Activated CD8-positive, alpha-beta T cell treated with anti-CD3 and anti-CD28 coated beads for 36 hours (primary cell): ENCODE measurements around the gene TTC33. TPM values are rescaled to one million over a fixed set of nuclear protein-coding genes. Genes with fewer than 3 reads are reported as not detected.
A peak's percentile ranks its signal among the peaks of the same experiment; 100 is the strongest.
"Not testable (repeated sequence)": the region's sequence is repeated elsewhere in the genome, so short reads cannot be mapped to it uniquely, and the experiment has no call there.

Source experiments
- ATAC-seq: fragments of 200-7000 bp; cut with Tn5 transposase; one replicate; pipeline ENCODE4 v1.10.0; 2021; ENCODE audit warnings: mild to moderate bottlenecking, moderate library complexity
- CTCF ChIA-PET: fragments of 350-600 bp; sonication (Branson Sonifier 250); formaldehyde crosslinking; loops from one replicate; lab custom pipeline; 2021; ENCODE audit warnings: antibody characterized with exemption; lab: Charles Lee
- POLR2A ChIA-PET: fragments of 350-600 bp; sonication (Branson Sonifier 250); formaldehyde crosslinking; loops from one replicate; lab custom pipeline; 2021; ENCODE audit warnings: antibody characterized with exemption; lab: Charles Lee
- DNase-seq: peaks from one replicate; pipeline ENCODE4 v3.0.0-alpha.2; 2020
- H3K27ac Mint-ChIP-seq: one replicate; pipeline ENCODE4 v1.8.0; 2021; ENCODE audit warnings: mild to moderate bottlenecking, mixed read lengths
- H3K27me3 Mint-ChIP-seq: one replicate; pipeline ENCODE4 v1.8.0; 2021; ENCODE audit warnings: mixed read lengths
- H3K36me3 Mint-ChIP-seq: one replicate; pipeline ENCODE4 v1.8.0; 2021; ENCODE audit warnings: low read depth, mixed read lengths
- H3K4me1 Mint-ChIP-seq: one replicate; pipeline ENCODE4 v1.8.0; 2021; ENCODE audit warnings: low read depth, mixed read lengths
- H3K4me3 Mint-ChIP-seq: one replicate; pipeline ENCODE4 v1.8.0; 2021; ENCODE audit warnings: mild to moderate bottlenecking, moderate library complexity, mixed read lengths
- H3K9me3 Mint-ChIP-seq: one replicate; pipeline ENCODE4 v1.8.0; 2021; ENCODE audit warnings: mixed read lengths
- CTCF ChIP-seq: fragments of 200-600 bp; IDR thresholded peaks from one replicate; pipeline ENCODE4 v1.8.0; 2022; ENCODE audit warnings: antibody characterized with exemption, mild to moderate bottlenecking
- intact Hi-C: fragments of 100-400 bp; cut with micrococcal nuclease; formaldehyde crosslinking; loops from one replicate; pipeline ENCODE4 v1.10.0; 2022
- total RNA-seq, 2 experiments: library from RNA; stranded (reverse); gene quantifications; one replicate each; pipeline ENCODE4 v1.2.3, GENCODE V29; 2021

TTC33 gene
- total RNA-seq, 2 experiments from 2014 or later, result 21.4 to 21.5 TPM

GRCh38 chr5:40791715-40792139 lies 36.0 kb upstream of the TTC33 start:
- Mint-ChIP-seq H3K27me3 (no peaks in the 10 kb centered on the region), H3K27ac (no peak overlapping the region), H3K4me3 (no peak overlapping the region), H3K9me3 (peaks cover 10% of the 10 kb centered on the region), H3K36me3 (peaks cover 49% of the 10 kb centered on the region), H3K4me1 (peaks cover 68% of the 10 kb centered on the region)
- TF ChIP-seq CTCF, result no peak
- ChIA-PET CTCF (no interaction called here), POLR2A (interaction anchor here (1.0 kb wide), 1 partner anchor 38 kb away, joined by 4 read pairs; no protein-coding TSS in a partner anchor)
- intact Hi-C loops, result no loop called here
- ATAC-seq (no peak), DNase-seq (no peak)

- peak; percentile 24 for ATAC-seq
- no peak for TF ChIP-seq CTCF
- intact Hi-C loops, result no loop called here
- Mint-ChIP-seq H3K27ac (peak overlapping the region; percentile 3), H3K36me3 (peaks cover 51% of the 10 kb centered on the region), H3K9me3 (peaks cover 11% of the 10 kb centered on the region), H3K27me3 (no peaks in the 10 kb centered on the region), H3K4me3 (no peak overlapping the region), H3K4me1 (peaks cover 69% of the 10 kb centered on the region)
- ChIA-PET CTCF (interaction anchor here (0.7 kb wide), 1 partner anchor 9 kb away, joined by 3 read pairs; no protein-coding TSS in a partner anchor), POLR2A (interaction anchor here (1.0 kb wide), 1 partner anchor 38 kb away, joined by 4 read pairs; no protein-coding TSS in a partner anchor)
- DNase-seq, result no peak
These were observed 35.3 kb upstream of the TTC33 start for GRCh38 chr5:40790947-40791593.

GRCh38 chr5:40788941-40789340 lies 33.2 kb upstream of the TTC33 start:
- H3K4me1 Mint-ChIP-seq, result peaks cover 63% of the 10 kb centered on the region
- POLR2A ChIA-PET, result interaction anchor here (1.0 to 1.2 kb wide), 2 partner anchors 40 to 45 kb away, joined by 3 to 4 read pairs; partner anchors contain the start of gene RPL37
- H3K36me3 Mint-ChIP-seq, result peaks cover 34% of the 10 kb centered on the region
- H3K4me3 Mint-ChIP-seq, H3K27ac Mint-ChIP-seq, DNase-seq, ATAC-seq, intact Hi-C loops, H3K27me3 Mint-ChIP-seq, CTCF ChIA-PET: not testable (repeated sequence)
- peaks cover 11% of the 10 kb centered on the region for H3K9me3 Mint-ChIP-seq

GRCh38 chr5:40787986-40788385 lies 32.2 kb upstream of the TTC33 start:
- H3K36me3 Mint-ChIP-seq, result peaks cover 30% of the 10 kb centered on the region
- no peak overlapping the region for H3K4me3 Mint-ChIP-seq
- no peaks in the 10 kb centered on the region for H3K27me3 Mint-ChIP-seq
- ATAC-seq (no peak), DNase-seq (no peak)
- no peak overlapping the region for H3K27ac Mint-ChIP-seq
- peaks cover 58% of the 10 kb centered on the region for H3K4me1 Mint-ChIP-seq
- intact Hi-C loops, result no loop called here
- ChIA-PET POLR2A (interaction anchor here (1.0 to 1.1 kb wide), 3 partner anchors 13 to 41 kb away, joined by 3 read pairs; no protein-coding TSS in a partner anchor), CTCF (no interaction called here)
- TF ChIP-seq CTCF, result no peak
- peaks cover 11% of the 10 kb centered on the region for H3K9me3 Mint-ChIP-seq

- POLR2A ChIA-PET, result interaction anchor here (1.0 kb wide), 1 partner anchor 30 kb away, joined by 3 read pairs; no protein-coding TSS in a partner anchor
- ATAC-seq, H3K4me3 Mint-ChIP-seq, DNase-seq, H3K27me3 Mint-ChIP-seq, H3K27ac Mint-ChIP-seq, intact Hi-C loops: not testable (repeated sequence)
- CTCF ChIA-PET, result interaction anchor here (1.1 kb wide), 1 partner anchor 9 kb away, joined by 4 read pairs; no protein-coding TSS in a partner anchor
- Mint-ChIP-seq H3K4me1 (peaks cover 66% of the 10 kb centered on the region), H3K9me3 (peaks cover 11% of the 10 kb centered on the region), H3K36me3 (peaks cover 30% of the 10 kb centered on the region)
These were observed 30.9 kb upstream of the TTC33 start for GRCh38 chr5:40786664-40787063.

GRCh38 chr5:40784916-40785315 lies 29.2 kb upstream of the TTC33 start:
- no peaks in the 10 kb centered on the region for H3K27me3 Mint-ChIP-seq
- H3K4me3 Mint-ChIP-seq, result no peak overlapping the region
- POLR2A ChIA-PET, result no interaction called here
- no peak for TF ChIP-seq CTCF
- no peak for DNase-seq
- ATAC-seq, result no peak
- H3K36me3 Mint-ChIP-seq, result peaks cover 28% of the 10 kb centered on the region
- no peak overlapping the region for H3K27ac Mint-ChIP-seq
- intact Hi-C loops, result no loop called here
- CTCF ChIA-PET, result interaction anchor here (1.1 to 1.4 kb wide), 2 partner anchors 10 to 25 kb away, joined by 3 read pairs; no protein-coding TSS in a partner anchor
- peaks cover 11% of the 10 kb centered on the region for H3K9me3 Mint-ChIP-seq
- H3K4me1 Mint-ChIP-seq, result peaks cover 60% of the 10 kb centered on the region
